HL-60/S4 treated with phorbol 12-myristate 13-acetate at 8.2 ng/mL for 4 days and 3 days (cell line): ENCODE results near the gene CCL3.
"Not testable (repeated sequence)": the region's sequence is repeated elsewhere in the genome, so short reads cannot be mapped to it uniquely, and the experiment has no call there.

Source experiments
- in situ Hi-C: fragments of 300-500 bp; cut with MboI; formaldehyde crosslinking; loops from 2 replicates; pipeline ENCODE4 v1.15.0; 2022; ENCODE audit warnings: low sequenced_read_pairs

Gene CCL3

GRCh38 chr17:36117505-36118382 lies 27.8 kb upstream of the CCL3 start:
- in situ Hi-C loops = no loop called here

GRCh38 chr17:36115649-36115977 lies 25.7 kb upstream of the CCL3 start:
- in situ Hi-C loops = not testable (repeated sequence)

- in situ Hi-C loops = loop anchor here (5.0 kb wide), 1 partner anchor 67 kb away; no protein-coding TSS in a partner anchor
Measured at GRCh38 chr17:36114971-36115648, 25.2 kb upstream of the CCL3 start.

- in situ Hi-C loops = loop anchor here (5.0 kb wide), 1 partner anchor 69 kb away; no protein-coding TSS in a partner anchor
Measured at GRCh38 chr17:36113131-36113530, 23.2 kb upstream of the CCL3 start.

DNA sequence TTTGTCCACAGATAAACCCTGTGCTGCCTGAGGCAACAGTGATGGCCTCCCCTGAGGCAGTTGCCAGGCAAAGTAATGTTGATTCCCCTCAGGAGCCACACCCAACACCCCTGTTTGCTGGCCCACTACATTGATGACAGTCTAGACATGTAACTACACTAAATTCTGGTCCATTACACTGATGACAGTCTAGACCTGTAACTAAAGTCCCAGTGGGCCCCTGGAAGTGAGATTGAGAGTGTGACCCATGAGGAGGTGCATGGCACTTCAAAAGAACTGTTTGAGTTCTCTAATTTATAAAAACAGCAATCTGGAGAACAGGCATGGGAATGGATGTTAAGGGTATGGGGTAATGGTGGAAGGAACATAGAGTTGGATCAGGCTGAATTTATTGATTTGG lies 22.6 kb upstream of the CCL3 start:
- in situ Hi-C loops = loop anchor here (5.0 kb wide), 1 partner anchor 70 kb away; no protein-coding TSS in a partner anchor

- in situ Hi-C loops = loop anchor here (5.0 kb wide), 1 partner anchor 71 kb away; no protein-coding TSS in a partner anchor
Measured at GRCh38 chr17:36111068-36111490, 21.1 kb upstream of the CCL3 start.

- in situ Hi-C loops = not testable (repeated sequence)
Measured at GRCh38 chr17:36108265-36108664, 18.3 kb upstream of the CCL3 start.

- in situ Hi-C loops = no loop called here
Measured at GRCh38 chr17:36107660-36108059, 17.7 kb upstream of the CCL3 start.

GRCh38 chr17:36106493-36106835 lies 16.5 kb upstream of the CCL3 start:
- in situ Hi-C loops = no loop called here

DNA sequence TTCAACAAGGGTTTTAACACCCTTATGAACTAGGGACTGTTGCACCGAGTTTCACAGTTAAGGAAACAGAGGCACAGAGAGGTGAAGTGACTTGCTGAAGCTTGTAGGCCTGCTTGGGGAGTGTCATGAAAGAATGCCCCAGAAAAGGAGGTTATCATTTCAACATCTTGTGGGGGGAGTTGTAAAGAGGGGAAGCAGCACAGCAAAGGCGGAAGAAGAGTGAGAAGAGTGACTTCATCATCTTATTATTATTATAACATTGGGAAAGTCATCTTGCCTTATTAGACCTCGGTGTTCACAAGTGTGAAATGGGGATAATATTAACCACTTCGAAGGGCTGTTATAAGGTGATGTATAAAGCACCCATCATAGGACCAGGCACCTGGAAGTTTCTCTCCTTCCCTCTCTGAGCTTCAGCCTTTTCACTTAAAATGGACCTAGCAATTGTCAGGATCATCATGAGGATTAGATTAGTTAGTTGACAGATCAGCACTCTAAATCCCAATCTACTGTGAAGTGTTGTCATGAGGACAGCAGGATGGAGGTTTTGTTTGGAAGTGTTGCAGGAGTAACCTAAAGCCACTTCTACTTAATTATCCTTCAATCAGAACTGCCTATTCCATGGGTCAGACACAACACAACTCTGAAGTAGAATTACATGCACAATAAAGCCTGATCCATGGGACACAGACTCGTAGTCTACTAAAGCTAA lies 16.0 kb upstream of the CCL3 start:
- in situ Hi-C loops = no loop called here

GRCh38 chr17:36104701-36105181 lies 14.8 kb upstream of the CCL3 start:
- in situ Hi-C loops = no loop called here

- in situ Hi-C loops = not testable (repeated sequence)
Measured at GRCh38 chr17:36104246-36104645, 14.3 kb upstream of the CCL3 start.

GRCh38 chr17:36103401-36103975 lies 13.5 kb upstream of the CCL3 start, which contains the start of gene CCL4:
TSS of gene CCL4 (plus strand) at chr17:36103827. CDS start at chr17:36103906, 79 bp downstream.
- in situ Hi-C loops = not testable (repeated sequence)

DNA sequence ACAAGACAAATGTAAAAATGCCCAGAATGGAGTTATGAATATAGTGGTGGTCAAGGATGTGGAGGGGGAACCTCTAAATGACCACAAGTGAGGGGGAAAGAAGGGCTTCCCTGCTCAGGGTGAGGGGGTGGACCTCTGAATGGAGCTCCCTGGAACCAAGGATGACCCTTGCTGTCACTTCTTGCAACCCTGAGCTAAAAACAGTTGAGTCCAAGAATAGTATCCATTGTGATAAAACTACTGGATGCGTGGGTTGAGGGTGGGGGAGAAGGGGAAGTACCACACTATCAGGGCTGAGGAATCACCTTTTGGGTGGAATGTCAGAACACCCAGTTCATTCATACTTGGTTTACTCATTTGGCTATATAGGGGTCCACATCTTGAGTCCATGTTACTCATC lies 9.1 kb upstream of the CCL3 start:
- in situ Hi-C loops = not testable (repeated sequence)

DNA sequence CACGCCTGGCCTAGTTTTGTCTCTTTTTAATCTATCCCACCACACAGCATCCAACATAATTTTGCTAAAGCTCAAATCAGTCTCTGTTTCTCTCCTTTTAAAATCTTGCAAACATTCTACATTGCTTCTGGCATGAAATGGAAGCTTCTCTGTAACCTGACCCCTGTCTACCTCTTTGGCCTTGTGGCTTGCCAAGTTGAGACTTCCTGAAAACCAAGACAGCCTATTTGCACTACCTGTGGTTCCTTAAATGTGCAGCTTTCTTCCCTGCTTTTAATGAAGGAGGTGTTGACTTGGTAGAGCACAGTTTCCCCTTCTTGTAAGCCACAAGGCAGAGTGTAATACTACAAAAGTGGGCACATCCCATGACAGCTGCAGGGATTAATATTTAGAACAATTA lies 6.0 kb upstream of the CCL3 start:
- in situ Hi-C loops = no loop called here

DNA sequence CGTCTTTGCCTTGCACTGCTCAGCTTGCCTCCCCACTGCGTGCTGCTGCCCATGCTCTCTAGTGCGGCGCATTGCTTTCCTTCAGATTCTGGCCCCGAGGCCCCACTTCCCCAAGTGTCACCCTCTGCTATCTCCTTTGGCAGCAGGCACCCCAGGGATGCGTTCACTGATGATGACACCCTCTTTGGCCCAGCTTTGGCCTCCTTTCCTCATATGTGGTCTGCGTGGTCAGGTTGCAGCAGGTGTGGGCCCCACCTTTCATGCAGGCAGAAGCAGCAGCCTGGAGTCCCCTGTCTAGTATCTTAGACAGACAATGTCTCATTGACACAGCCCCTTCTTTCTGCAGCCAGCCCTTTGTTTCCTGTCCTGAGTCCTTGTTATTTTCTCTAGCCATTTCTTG lies 4.8 kb upstream of the CCL3 start:
- in situ Hi-C loops = no loop called here

DNA sequence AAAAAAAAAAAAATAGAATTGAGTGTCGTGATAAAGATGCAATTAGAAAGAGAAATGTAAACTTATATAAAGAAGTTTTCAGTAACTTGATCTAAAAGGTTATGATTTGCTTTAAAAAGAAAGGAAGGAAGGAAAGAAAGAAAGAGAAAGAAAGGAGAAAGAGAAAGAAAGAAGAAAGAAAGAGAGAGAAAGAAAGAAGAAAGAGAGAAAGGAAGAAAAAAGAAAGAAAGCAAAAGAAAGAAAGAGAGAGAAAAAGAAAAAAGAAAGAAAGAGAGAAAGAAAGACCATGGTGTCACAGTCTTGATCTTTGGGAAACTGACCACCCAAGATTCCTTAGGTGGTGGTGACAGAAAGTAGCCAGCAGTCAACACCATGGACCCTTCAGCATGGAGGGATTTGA lies 4.3 kb upstream of the CCL3 start:
- in situ Hi-C loops = no loop called here

- in situ Hi-C loops = not testable (repeated sequence)
Measured at GRCh38 chr17:36092715-36093114, 2.8 kb upstream of the CCL3 start.

DNA sequence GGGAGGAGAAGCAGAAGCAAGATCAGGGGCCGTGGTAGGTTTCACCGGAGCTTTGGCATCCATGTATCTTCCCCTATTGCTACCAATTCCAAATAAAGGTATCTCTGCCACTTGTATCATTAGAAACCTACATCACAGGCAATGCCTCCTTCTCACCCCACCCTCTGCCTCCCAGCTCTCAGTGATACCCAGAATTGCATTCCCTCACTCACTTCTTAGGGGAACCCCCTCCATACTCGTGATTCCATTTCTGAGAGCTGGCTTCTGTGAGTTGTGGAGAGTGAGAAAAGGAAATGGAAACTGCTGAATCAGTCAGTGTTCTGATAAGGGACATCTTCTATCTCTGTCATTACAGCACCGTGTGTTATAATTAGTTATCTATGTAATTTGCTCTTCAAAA lies 2.3 kb upstream of the CCL3 start:
- in situ Hi-C loops = no loop called here

DNA sequence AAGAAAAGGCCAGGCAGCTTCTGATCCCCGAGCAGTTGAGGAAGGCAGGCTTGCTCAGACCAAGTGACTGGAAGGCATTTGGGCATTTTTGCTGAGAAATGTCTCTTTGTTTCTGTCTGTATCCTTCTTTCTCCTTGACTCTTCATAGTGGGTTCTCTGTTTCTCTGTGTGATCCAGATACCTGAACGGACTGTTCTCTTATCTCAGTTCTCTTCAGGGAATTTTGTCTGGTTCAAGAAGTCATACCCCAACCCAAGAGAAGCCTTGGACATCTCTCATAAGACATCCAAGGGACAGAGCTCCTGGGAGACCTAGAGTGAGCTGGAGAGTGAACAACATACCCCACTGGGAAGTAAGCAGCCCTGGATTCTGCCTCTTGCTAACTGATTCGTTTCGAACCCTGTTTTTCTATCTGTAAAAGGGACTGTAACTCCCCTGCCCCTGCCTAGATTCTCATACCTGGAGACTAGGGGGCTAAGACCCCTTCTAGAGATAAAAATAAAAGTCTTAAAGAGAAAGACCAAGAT lies 541 bp downstream of the CCL3 start:
- in situ Hi-C loops = no loop called here
